GM23248 (cell line): ENCODE measurements around the gene YOD1.

Experiments
- EZH2 ChIP-seq: fragments of 200-600 bp; sonication (generic); IDR thresholded peaks from 2 replicates; pipeline ENCODE4 v1.6.1; 2018; ENCODE audit warnings: antibody characterized with exemption, mild to moderate bottlenecking; ENCODE audit not compliant: insufficient read depth, poor library complexity, severe bottlenecking
- EZH2phosphoT487 ChIP-seq: fragments of 200-600 bp; sonication (generic); IDR thresholded peaks from 2 replicates; pipeline ENCODE4 v1.6.1; 2018; ENCODE audit warnings: antibody characterized with exemption, moderate library complexity, mild to moderate bottlenecking, low read depth; ENCODE audit not compliant: insufficient read depth

DNA sequence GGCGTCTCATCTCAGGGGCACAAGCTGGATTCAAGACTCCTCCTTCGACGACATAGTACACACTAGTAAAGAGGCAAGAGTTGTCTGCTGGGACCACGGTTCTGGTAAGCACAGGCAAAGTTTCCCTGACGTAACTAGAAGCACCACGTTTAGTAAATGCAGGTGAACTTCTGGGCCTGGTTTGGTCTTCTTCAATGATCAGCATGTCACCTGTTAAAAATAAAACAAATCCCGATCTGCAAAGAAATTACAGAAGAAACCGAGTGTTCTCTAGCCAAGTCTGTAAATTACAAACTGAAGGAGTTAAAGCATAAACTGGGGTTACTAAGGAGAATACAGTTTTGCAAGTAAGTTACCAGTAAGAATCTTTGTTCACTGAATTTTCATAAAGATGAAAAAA, 1.5 kb downstream of the YOD1 start:
- no peak for TF ChIP-seq EZH2
- no peak for TF ChIP-seq EZH2phosphoT487
